Skeletal muscle satellite cell (primary cell): Measurements from ENCODE around the gene SOX9.
"Not testable (repeated sequence)": the region's sequence is repeated elsewhere in the genome, so short reads cannot be mapped to it uniquely, and the experiment has no call there.

Source experiments
- H3K27me3 ChIP-seq: 2 replicates; pipeline ENCODE4 v1.7.0; 2013; ENCODE audit warnings: low read length; ENCODE audit not compliant: control insufficient read depth, insufficient read depth
- H3K36me3 ChIP-seq: 2 replicates; pipeline ENCODE4 v1.7.0; 2013; ENCODE audit warnings: mild to moderate bottlenecking, control low read depth, low read length; ENCODE audit not compliant: insufficient read depth
- H3K4me1 ChIP-seq: 2 replicates; pipeline ENCODE4 v1.7.0; 2013; ENCODE audit warnings: low read length; ENCODE audit not compliant: control insufficient read depth, insufficient read depth
- H3K4me2 ChIP-seq: 2 replicates; pipeline ENCODE4 v1.7.0; 2013; ENCODE audit warnings: mild to moderate bottlenecking, low read length
- H3K4me3 ChIP-seq: 2 replicates; pipeline ENCODE4 v1.7.0; 2013; ENCODE audit warnings: low read length
- H3K9ac ChIP-seq: 2 replicates; pipeline ENCODE4 v1.7.0; 2013; ENCODE audit warnings: mild to moderate bottlenecking, low read depth, low read length, moderate library complexity
- H3K9me3 ChIP-seq: replicated peaks from 2 replicates; pipeline ENCODE4 v1.7.0; 2013; ENCODE audit warnings: mild to moderate bottlenecking, control low read depth, low read length

Gene SOX9

DNA sequence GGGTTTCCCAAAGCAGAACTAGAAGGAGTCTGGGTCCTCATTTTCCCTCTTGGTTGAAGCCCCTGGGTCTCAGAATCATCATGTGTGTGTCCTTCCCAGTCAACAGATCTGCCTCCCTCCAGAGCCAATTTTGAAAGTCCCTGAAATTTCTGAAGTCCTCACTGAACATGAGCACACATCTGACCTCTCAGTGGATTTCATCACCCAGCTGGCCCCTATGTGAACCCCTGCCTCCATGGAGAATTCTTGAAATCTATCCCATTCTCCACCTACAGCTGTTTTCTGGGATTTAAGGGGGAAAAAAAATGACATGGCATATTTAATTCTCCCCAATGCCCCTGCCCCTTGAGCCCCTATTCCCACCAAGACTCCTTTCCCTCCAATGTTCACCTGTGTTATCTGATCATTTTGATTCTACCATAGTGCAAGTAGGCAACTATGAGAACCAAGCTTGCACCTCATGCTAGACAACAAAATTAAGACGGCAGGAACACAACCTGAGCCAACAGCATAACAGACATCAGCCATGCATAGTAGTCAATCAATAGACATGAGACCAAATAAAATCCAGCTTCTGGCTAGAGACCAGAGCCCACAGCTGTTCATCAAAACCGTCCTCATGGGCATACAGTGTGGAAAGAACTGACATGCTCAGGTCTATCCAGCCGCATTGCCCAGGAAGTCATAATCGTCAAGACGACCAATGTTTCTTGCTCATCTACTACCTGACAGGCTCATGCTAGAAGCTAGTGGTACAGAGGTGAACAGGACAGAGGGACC is 14.9 kb downstream of the SOX9 start:
- H3K4me3 ChIP-seq = no peak overlapping the region
- no peak overlapping the region for H3K9ac ChIP-seq
- H3K4me1 ChIP-seq = peaks cover 33% of the 10 kb centered on the region
- H3K36me3 ChIP-seq = no peaks in the 10 kb centered on the region
- H3K27me3 ChIP-seq = peaks cover 16% of the 10 kb centered on the region
- H3K9me3 ChIP-seq = no peaks in the 10 kb centered on the region
- H3K4me2 ChIP-seq = no peak overlapping the region

DNA sequence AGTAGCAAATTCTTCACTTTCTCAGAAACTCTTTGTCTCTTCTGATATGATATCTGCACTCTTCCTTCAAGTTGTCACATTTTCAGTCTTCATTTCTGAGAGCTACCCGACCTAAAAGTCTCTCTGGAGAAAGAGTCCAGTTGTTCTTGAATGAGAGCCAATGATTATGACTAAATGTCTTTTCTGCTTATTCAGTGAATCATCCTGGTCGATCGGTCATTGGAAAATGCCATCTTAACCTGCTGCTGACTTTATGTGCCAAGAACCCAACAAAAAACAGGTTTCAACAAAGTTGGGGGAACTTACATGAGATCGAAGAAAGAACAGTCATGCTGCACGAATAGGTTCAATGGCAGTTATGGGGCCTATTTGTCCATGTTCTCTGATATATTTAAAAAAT is 15.9 kb downstream of the SOX9 start:
- Histone ChIP-seq H3K4me2 (peak overlapping the region; percentile 33), H3K9ac (no peak overlapping the region), H3K27me3 (peaks cover 16% of the 10 kb centered on the region), H3K9me3 (no peaks in the 10 kb centered on the region), H3K4me1 (peaks cover 33% of the 10 kb centered on the region), H3K36me3 (no peaks in the 10 kb centered on the region), H3K4me3 (no peak overlapping the region)

DNA sequence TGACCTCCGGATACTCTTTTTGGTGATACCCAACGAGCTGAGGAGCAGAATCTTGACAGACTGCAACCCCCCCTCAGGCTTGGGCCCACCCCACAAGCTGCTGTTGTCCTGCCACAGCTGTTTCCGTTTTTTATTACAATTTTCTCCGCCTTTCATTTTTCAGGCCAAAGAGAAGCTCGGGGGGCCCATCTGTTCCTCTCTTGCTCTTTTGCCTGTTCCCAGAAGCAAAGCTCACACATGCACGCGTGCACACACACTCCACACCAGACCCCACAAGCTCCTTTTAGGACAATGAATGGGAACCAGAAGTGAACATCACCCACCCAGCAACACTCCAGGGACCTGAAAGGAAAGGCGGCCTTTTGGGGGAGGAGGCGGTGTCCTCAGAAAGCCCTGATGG is 16.3 kb downstream of the SOX9 start:
- no peak overlapping the region for H3K9ac ChIP-seq
- peaks cover 33% of the 10 kb centered on the region for H3K4me1 ChIP-seq
- peaks cover 16% of the 10 kb centered on the region for H3K27me3 ChIP-seq
- H3K4me3 ChIP-seq = no peak overlapping the region
- H3K4me2 ChIP-seq = peak overlapping the region; percentile 5
- H3K9me3 ChIP-seq = no peaks in the 10 kb centered on the region
- no peaks in the 10 kb centered on the region for H3K36me3 ChIP-seq

DNA sequence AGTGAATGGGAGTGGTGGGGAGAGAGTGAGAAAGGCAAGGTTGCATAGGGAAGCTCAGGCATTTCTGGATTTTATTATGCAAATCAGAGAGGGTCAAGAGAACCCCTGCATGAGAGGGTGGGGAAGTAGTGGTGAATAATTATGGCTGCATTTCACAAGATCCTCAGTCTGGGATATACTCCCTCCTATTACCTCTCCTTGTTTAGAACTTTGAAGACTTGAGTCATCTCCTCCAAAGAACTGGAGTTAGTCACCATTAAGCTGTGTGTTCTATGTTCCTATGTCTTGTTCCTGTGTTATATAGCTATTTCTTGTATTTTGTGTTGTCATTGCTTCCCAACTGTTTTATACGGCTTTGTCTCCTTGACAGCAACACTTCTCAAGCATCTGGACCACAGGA is 18.4 kb downstream of the SOX9 start:
- Histone ChIP-seq H3K27me3 (peaks cover 23% of the 10 kb centered on the region), H3K9ac (no peak overlapping the region), H3K4me2 (no peak overlapping the region), H3K9me3 (no peaks in the 10 kb centered on the region), H3K36me3 (no peaks in the 10 kb centered on the region), H3K4me3 (no peak overlapping the region), H3K4me1 (peaks cover 33% of the 10 kb centered on the region)

DNA sequence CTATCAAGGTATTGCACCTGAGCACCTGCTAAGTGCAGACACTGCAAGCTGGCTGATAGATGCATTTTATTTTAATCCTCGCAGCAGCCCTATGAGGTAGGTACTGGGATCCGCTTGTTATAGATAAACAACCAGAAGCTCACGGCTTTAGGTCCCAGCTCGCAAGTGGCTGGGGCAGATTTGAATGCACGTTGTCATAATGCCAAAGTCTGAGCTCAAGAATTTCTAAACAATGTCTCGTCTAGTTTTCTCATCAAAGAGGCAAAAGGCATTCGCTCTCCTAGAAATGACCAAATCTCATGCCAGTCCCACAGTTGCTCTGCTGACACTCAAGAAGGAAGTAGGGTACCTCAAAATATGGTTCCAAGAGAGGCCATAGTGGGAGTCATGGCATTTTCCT is 20.5 kb downstream of the SOX9 start:
- Histone ChIP-seq H3K9me3 (no peaks in the 10 kb centered on the region), H3K9ac (no peak overlapping the region), H3K36me3 (no peaks in the 10 kb centered on the region), H3K27me3 (peaks cover 27% of the 10 kb centered on the region), H3K4me1 (peaks cover 19% of the 10 kb centered on the region), H3K4me3 (no peak overlapping the region), H3K4me2 (no peak overlapping the region)

DNA sequence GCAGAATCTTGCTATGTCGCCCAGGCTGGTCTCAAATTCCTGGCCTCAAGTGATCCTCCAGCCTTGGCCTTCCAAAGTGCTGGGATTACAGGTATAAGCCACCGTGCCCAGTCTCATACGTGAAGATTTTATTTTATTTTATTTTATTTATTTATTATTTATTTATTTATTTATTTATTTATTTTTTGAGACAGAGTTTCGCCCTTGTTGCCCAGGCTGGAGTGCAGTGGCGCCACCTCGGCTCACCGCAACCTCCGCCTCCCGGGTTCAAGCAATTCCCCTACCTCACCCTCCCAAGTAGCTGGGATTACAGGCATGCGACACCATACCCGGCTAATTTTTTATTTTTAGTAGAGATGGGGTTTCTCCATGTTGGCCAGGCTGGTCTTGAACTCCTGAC is 21.3 kb downstream of the SOX9 start:
- Histone ChIP-seq H3K4me1 (peaks cover 12% of the 10 kb centered on the region), H3K27me3 (peaks cover 29% of the 10 kb centered on the region)
- not testable (repeated sequence) for H3K4me2 ChIP-seq, H3K9me3 ChIP-seq, H3K36me3 ChIP-seq, H3K9ac ChIP-seq, H3K4me3 ChIP-seq

DNA sequence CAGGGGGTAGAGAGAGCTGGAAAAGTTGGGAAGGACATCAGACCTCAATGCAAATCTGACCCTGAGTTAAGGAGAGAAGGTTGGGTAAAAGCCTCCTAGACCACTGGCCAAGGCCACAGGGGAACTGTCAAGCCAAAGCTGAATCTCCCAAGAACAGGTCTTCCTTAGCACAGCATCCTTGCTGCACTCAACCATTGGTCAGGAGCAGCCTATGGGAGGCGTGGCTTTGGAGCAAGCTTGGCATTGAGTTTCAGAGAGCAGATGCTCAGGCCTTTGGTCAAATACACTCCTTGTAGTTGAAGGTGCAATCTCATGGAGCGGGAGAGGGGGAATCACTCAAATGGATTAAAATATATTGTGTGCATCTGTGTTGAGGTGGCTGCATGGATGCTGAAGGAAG is 21.8 kb downstream of the SOX9 start:
- Histone ChIP-seq H3K9me3 (no peaks in the 10 kb centered on the region), H3K27me3 (peaks cover 34% of the 10 kb centered on the region), H3K9ac (no peak overlapping the region), H3K36me3 (no peaks in the 10 kb centered on the region), H3K4me1 (peaks cover 8% of the 10 kb centered on the region), H3K4me2 (no peak overlapping the region), H3K4me3 (no peak overlapping the region)

DNA sequence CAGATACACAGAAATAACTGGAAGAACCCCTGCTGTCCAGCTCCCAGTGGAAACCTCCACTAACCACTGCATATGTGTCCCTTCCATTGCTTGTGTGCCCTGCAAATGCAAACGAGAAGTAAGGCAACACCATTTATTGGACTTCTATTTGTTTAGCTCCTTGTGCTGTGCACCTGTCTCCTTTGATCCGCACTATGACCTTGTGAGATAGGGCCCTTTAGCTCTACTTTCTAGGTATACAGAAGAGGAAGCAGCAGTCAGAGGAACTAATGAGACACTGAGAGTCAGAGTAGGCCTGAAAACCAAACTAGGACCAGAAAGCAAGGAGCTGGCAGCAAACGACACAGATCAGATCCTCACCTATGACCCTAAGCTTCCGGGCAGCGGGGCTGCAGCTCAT is 22.4 kb downstream of the SOX9 start:
- no peaks in the 10 kb centered on the region for H3K36me3 ChIP-seq
- no peak overlapping the region for H3K4me3 ChIP-seq
- H3K9ac ChIP-seq = no peak overlapping the region
- H3K4me1 ChIP-seq = peaks cover 8% of the 10 kb centered on the region
- peaks cover 40% of the 10 kb centered on the region for H3K27me3 ChIP-seq
- no peaks in the 10 kb centered on the region for H3K9me3 ChIP-seq
- no peak overlapping the region for H3K4me2 ChIP-seq

DNA sequence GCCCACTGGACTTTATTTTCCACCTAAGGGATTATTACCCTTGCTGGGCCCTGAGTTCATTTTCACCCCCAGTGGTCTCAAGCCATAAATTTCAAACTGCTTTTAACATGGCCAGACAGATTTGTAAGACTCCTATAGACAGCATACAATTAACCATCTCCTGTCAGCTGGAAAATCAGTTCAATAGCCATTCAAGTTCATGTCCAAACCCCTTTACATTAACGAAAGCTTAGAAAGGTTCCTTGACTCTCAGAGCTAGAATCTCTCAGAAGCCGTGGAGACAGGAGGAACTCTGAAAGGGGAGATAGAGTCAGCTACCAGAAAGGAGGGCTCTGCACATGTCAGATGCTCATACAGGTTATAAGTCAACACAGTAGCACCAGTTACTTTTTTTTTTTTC is 23.3 kb downstream of the SOX9 start:
- H3K4me2 ChIP-seq = no peak overlapping the region
- H3K9me3 ChIP-seq = no peaks in the 10 kb centered on the region
- no peak overlapping the region for H3K9ac ChIP-seq
- H3K27me3 ChIP-seq = peaks cover 40% of the 10 kb centered on the region
- no peak overlapping the region for H3K4me3 ChIP-seq
- H3K36me3 ChIP-seq = no peaks in the 10 kb centered on the region
- H3K4me1 ChIP-seq = peaks cover 5% of the 10 kb centered on the region

DNA sequence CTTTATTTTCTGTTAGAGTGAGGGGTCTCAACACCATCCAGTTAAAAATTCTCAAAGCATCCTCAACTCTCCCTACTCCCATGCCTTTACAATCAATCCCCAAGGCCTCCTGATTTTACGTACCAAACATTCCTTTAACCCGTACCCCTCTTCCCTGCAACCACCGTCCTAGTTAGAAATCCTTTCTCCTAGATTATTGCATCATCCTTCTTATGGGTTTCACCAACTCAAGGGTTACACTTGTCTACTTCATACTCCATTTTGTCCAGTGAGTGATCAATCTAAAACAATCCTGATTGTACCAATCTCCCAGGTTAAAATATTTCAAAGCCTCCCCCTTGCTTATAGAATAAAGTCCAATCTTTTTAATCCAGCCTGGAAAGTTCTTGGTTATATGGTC is 24.7 kb downstream of the SOX9 start:
- H3K4me3 ChIP-seq = no peak overlapping the region
- peaks cover 40% of the 10 kb centered on the region for H3K27me3 ChIP-seq
- no peaks in the 10 kb centered on the region for H3K9me3 ChIP-seq

DNA sequence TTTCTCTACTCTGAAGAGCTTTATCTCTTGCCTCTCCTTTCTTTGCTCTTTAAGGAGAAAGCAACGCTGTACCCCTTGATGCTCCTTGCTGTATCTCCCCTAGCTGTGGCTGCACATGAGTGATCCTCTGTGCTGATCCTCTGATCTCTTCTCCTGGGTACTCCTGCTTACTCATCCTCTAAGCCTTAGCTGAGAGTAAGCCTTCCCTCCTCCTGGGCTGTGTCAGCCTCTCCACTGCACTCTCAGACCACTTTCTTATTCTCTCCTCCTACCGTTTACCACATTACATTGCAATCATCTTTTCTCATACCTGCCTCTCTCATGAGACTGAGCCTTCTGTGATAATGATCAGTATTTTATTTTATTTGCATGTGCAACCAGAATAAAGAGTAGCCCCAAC is 25.1 kb downstream of the SOX9 start:
- H3K36me3 ChIP-seq = no peaks in the 10 kb centered on the region
- peaks cover under 1% of the 10 kb centered on the region for H3K4me1 ChIP-seq
- no peak overlapping the region for H3K9ac ChIP-seq
- no peaks in the 10 kb centered on the region for H3K9me3 ChIP-seq
- H3K4me3 ChIP-seq = no peak overlapping the region
- H3K27me3 ChIP-seq = peaks cover 40% of the 10 kb centered on the region
- no peak overlapping the region for H3K4me2 ChIP-seq

More for the DNA sequence above, 24.7 kb downstream of the SOX9 start:
- Histone ChIP-seq H3K9ac (no peak overlapping the region), H3K4me2 (no peak overlapping the region), H3K36me3 (no peaks in the 10 kb centered on the region), H3K4me1 (no peaks in the 10 kb centered on the region)

DNA sequence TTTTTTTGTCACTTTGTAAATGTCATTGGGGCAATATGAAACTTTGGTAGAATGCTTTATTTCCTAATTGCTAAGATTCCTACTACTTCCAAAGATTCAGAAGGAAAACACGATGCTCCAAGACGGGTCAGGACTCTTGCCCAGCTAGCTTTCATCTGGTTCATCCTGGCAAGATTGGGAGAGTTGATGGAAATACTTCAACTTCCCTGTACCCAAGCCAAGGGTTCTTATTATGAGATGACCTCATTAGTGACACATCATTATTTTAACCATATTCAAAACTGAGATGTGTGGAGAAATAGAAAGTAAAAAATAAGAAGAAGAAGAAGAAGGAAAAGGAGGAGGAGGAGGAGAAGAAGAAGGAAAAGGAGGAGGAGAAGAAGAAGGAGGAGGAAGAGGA is 25.6 kb downstream of the SOX9 start:
- Histone ChIP-seq H3K27me3 (peaks cover 40% of the 10 kb centered on the region), H3K4me1 (peaks cover 4% of the 10 kb centered on the region), H3K9ac (no peak overlapping the region), H3K4me3 (no peak overlapping the region), H3K9me3 (no peaks in the 10 kb centered on the region), H3K4me2 (no peak overlapping the region), H3K36me3 (no peaks in the 10 kb centered on the region)
